WTC11 (cell line): Measurements from ENCODE around the gene RGS14. TPM values are rescaled to one million over a fixed set of nuclear protein-coding genes. Genes with fewer than 3 reads are reported as not detected.

Experiments
- ATF2 ChIP-seq: sonication (generic); formaldehyde crosslinking; IDR thresholded peaks from 2 replicates; pipeline ENCODE4 v1.8.1; 2022; ENCODE audit warnings: low read depth, missing genetic modification reagents, borderline replicate concordance
- CBFB ChIP-seq: sonication (generic); formaldehyde crosslinking; IDR thresholded peaks from 2 replicates; pipeline ENCODE4 v1.8.1; 2022; ENCODE audit warnings: mild to moderate bottlenecking, low read depth, missing genetic modification reagents
- CTCF ChIP-seq: fragments of 200-600 bp; IDR thresholded peaks from 2 replicates; pipeline ENCODE4 v1.8.0; 2022; ENCODE audit warnings: antibody characterized with exemption
- EMX1 ChIP-seq: fragments of 250-450 bp; sonication (Bioruptor Pico); IDR thresholded peaks from 2 replicates; pipeline ENCODE4 v1.8.0; 2021; ENCODE audit warnings: mild to moderate bottlenecking
- ERG ChIP-seq: fragments of 250-450 bp; sonication (Bioruptor Pico); IDR thresholded peaks from 2 replicates; pipeline ENCODE4 v1.8.0; 2021; ENCODE audit warnings: mild to moderate bottlenecking
- ESRRA ChIP-seq: sonication (generic); formaldehyde crosslinking; IDR thresholded peaks from 2 replicates; pipeline ENCODE4 v1.8.1; 2022; ENCODE audit warnings: mild to moderate bottlenecking, missing genetic modification reagents, borderline replicate concordance
- ETV6 ChIP-seq: sonication (generic); formaldehyde crosslinking; IDR thresholded peaks from 2 replicates; pipeline ENCODE4 v1.8.1; 2022; ENCODE audit warnings: mild to moderate bottlenecking, missing genetic modification reagents
- FOXJ3 ChIP-seq: sonication (generic); formaldehyde crosslinking; IDR thresholded peaks from 2 replicates; pipeline ENCODE4 v1.9.0; 2021; ENCODE audit warnings: missing genetic modification reagents, mild to moderate bottlenecking, borderline replicate concordance
- MAX ChIP-seq: sonication (generic); formaldehyde crosslinking; IDR thresholded peaks from 2 replicates; pipeline ENCODE4 v1.8.0; 2022; ENCODE audit warnings: mild to moderate bottlenecking, missing genetic modification reagents
- NFATC4 ChIP-seq: fragments of 250-450 bp; sonication (Bioruptor Pico); IDR thresholded peaks from 2 replicates; pipeline ENCODE4 v1.9.0; 2021; ENCODE audit warnings: mild to moderate bottlenecking
- PREB ChIP-seq: sonication (generic); formaldehyde crosslinking; IDR thresholded peaks from 2 replicates; pipeline ENCODE4 v1.8.1; 2022; ENCODE audit warnings: mild to moderate bottlenecking, missing genetic modification reagents, moderate library complexity, borderline replicate concordance
- TEAD1 ChIP-seq: sonication (generic); formaldehyde crosslinking; IDR thresholded peaks from 2 replicates; pipeline ENCODE4 v1.8.0; 2022; ENCODE audit warnings: mild to moderate bottlenecking, missing genetic modification reagents
- TEAD4 ChIP-seq: sonication (generic); formaldehyde crosslinking; IDR thresholded peaks from 2 replicates; pipeline ENCODE4 v1.8.0; 2022; ENCODE audit warnings: mild to moderate bottlenecking, missing genetic modification reagents
- ZNF317 ChIP-seq: sonication (generic); formaldehyde crosslinking; IDR thresholded peaks from 2 replicates; pipeline ENCODE4 v1.8.1; 2023; ENCODE audit warnings: low read depth, mild to moderate bottlenecking, moderate library complexity, missing genetic modification reagents, borderline replicate concordance
- ZNF423 ChIP-seq: fragments of 250-450 bp; sonication (Bioruptor Pico); IDR thresholded peaks from 2 replicates; pipeline ENCODE4 v2.1.2; 2022; ENCODE audit warnings: mild to moderate bottlenecking, moderate library complexity
- ZNF532 ChIP-seq: fragments of 250-450 bp; sonication (Bioruptor Pico); IDR thresholded peaks from 2 replicates; pipeline ENCODE4 v1.9.0; 2021; ENCODE audit warnings: mild to moderate bottlenecking, borderline replicate concordance
- total RNA-seq: library from RNA; stranded (reverse); gene quantifications from 3 replicates; pipeline ENCODE4 v1.2.3, GENCODE V29; 2021

Gene RGS14
- total RNA-seq, 1 experiment from 2014 or later, result 74.6 TPM

- TF ChIP-seq ERG (CRISPR knock-in tag) (no peak), ZNF317 (CRISPR knock-in tag) (no peak), FOXJ3 (CRISPR knock-in tag) (no peak), PREB (CRISPR knock-in tag) (no peak), TEAD1 (peak; percentile 70; the same call in 1 of the 2 replicates), ATF2 (CRISPR knock-in tag) (no peak), EMX1 (CRISPR knock-in tag) (no peak), ETV6 (CRISPR knock-in tag) (0 out of 2 replicates have a peak, but pooled peaks have one; percentile 40), ESRRA (CRISPR knock-in tag) (no peak), CTCF (no peak), CBFB (no peak), ZNF532 (CRISPR knock-in tag) (no peak), NFATC4 (CRISPR knock-in tag) (no peak), TEAD4 (CRISPR knock-in tag) (0 out of 2 replicates have a peak, but pooled peaks have one; percentile 9), MAX (CRISPR knock-in tag) (peak; percentile 54; the same call in 1 of the 2 replicates), ZNF423 (CRISPR knock-in tag) (no peak)
- TF ChIP-seq, all 79 proteins: peak for 6
Observed at GRCh38 chr5:177366528-177367322, 9.0 kb downstream of the RGS14 start (continued).
